Small intestine (tissue), 7 donors: ENCODE data around the gene METTL8. TPM values are rescaled to one million over a fixed set of nuclear protein-coding genes. Genes with fewer than 3 reads are reported as not detected.

Experiments
- DNase-seq, 2 donors: peaks; one replicate each; pipeline versions ENCODE4 v3.0.0 to v3.0.0-alpha.2; 2013
- FAIRE-seq: peaks from 2 replicates; lab custom pipeline; 2012; peaks lifted over from hg19 to GRCh38; lab: Jason Lieb, UNC
- H3K27ac ChIP-seq, 3 donors: one replicate each; pipeline ENCODE4 v1.5.1; 2013; ENCODE audit warnings: low read length in 2 of 3, mild to moderate bottlenecking in 2 of 3, control low read depth in 1 of 3, inconsistent platforms in 1 of 3, low read depth in 1 of 3, moderate library complexity in 1 of 3
- H3K27me3 ChIP-seq, 3 donors: one replicate each; pipeline ENCODE4 v1.6.1; 2013; ENCODE audit warnings: low read length in 3 of 3, inconsistent platforms in 1 of 3; ENCODE audit not compliant: control insufficient read depth in 3 of 3, insufficient read depth in 3 of 3
- H3K36me3 ChIP-seq, 3 donors: one replicate each; pipeline ENCODE4 v1.6.1; 2013; ENCODE audit warnings: low read length in 3 of 3, inconsistent platforms in 1 of 3, low read depth in 1 of 3, mild to moderate bottlenecking in 1 of 3, moderate library complexity in 1 of 3; ENCODE audit not compliant: control insufficient read depth in 3 of 3, insufficient read depth in 2 of 3
- H3K4me1 ChIP-seq, 3 donors: one replicate each; pipeline ENCODE4 v1.6.1; 2013; ENCODE audit warnings: low read length in 2 of 3, inconsistent platforms in 1 of 3, low read depth in 1 of 3, mild to moderate bottlenecking in 1 of 3, moderate library complexity in 1 of 3; ENCODE audit not compliant: control insufficient read depth in 3 of 3, insufficient read depth in 2 of 3
- H3K4me3 ChIP-seq, 3 donors: one replicate each; pipeline ENCODE4 v1.5.1; 2013; ENCODE audit warnings: low read length in 3 of 3, control low read depth in 1 of 3, inconsistent platforms in 1 of 3, low read depth in 1 of 3, mild to moderate bottlenecking in 1 of 3, moderate library complexity in 1 of 3
- H3K9me3 ChIP-seq, 2 donors: one replicate each; pipeline ENCODE4 v1.6.1; 2013; ENCODE audit warnings: low read depth in 1 of 2, low read length in 1 of 2; ENCODE audit not compliant: control insufficient read depth in 2 of 2, insufficient read depth in 1 of 2
- WGBS, 3 donors: extraction: QIAGEN DNeasy Blood & Tissue Kit; methylation state at CpG; one replicate each; pipeline ENCODE4 v1.1.7; 2013; 5-methylcytosine and 5-hydroxymethylcytosine counted together
- polyA plus RNA-seq, 4 donors: library from polyadenylated mRNA; stranded (reverse) in 3 of 4; unstranded in 1 of 4; fragments of 200-250 nt in 3 of 4; fragments of 120-200 nt in 1 of 4; gene quantifications; one replicate each; pipeline versions ENCODE4 v1.2.1 to v1.2.3, GENCODE V29; 2013
- donor health status: healthy with polysubstance abuse.
- donor health status: control.
- donor health status: control.
- donor health status: Bipolar disorder and iron deficiency.
- donor health status: healthy.

The METTL8 gene
- polyA plus RNA-seq, 4 donors = 2.2 to 14.5 (median 7.4) TPM

- H3K27me3 ChIP-seq = no peaks in the 10 kb centered on the region
- DNase-seq = no peak
- no peak for FAIRE-seq
- H3K4me3 ChIP-seq = no peak overlapping the region
- no peaks in the 10 kb centered on the region for H3K36me3 ChIP-seq
- 87 to 94% (median 93%) methylated on average over 2 of the region's 2 CpGs for WGBS, 3 donors
- H3K9me3 ChIP-seq = peaks cover 0 to 3% of the 10 kb centered on the region in 2 donors
- H3K27ac ChIP-seq = no peak overlapping the region
- no peaks in the 10 kb centered on the region for H3K4me1 ChIP-seq
Observed at GRCh38 chr2:171297956-171298355, 135.8 kb downstream of the METTL8 start.

GRCh38 chr2:171294608-171295007, 139.2 kb downstream of the METTL8 start:
- Histone ChIP-seq H3K36me3 (no peaks in the 10 kb centered on the region), H3K9me3 (peaks cover 0 to 3% of the 10 kb centered on the region in 2 donors), H3K4me3 (no peak overlapping the region), H3K27ac (no peak overlapping the region), H3K27me3 (no peaks in the 10 kb centered on the region), H3K4me1 (no peaks in the 10 kb centered on the region)
- no peak for DNase-seq
- 90 to 93% (median 93%) methylated on average over 5 of the region's 5 CpGs for WGBS, 3 donors
- FAIRE-seq = no peak

DNA sequence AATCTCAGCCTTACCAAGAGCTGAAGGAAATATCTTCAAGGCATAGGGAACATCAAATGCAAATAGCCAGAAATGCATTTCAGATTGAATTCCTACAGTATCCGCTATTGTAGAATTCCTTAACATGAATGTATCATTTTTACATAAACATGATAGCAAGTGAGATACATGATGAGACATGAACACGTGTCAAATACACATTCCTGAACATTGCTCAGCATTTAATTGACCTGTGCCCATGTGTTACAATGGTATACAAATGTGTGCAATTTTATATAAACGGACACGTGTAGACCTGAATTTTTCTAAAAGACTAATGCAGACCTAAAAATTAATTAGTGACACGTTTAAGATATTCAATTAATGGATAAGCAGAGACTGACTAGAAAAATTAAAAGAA, 140.1 kb downstream of the METTL8 start:
- H3K27ac ChIP-seq = no peak overlapping the region
- no peaks in the 10 kb centered on the region for H3K4me1 ChIP-seq
- no peak for DNase-seq
- 83 to 86% (median 85%) methylated on average over 5 of the region's 5 CpGs for WGBS, 3 donors
- H3K36me3 ChIP-seq = no peaks in the 10 kb centered on the region
- peaks cover 0 to 3% of the 10 kb centered on the region in 2 donors for H3K9me3 ChIP-seq
- no peak overlapping the region for H3K4me3 ChIP-seq
- no peaks in the 10 kb centered on the region for H3K27me3 ChIP-seq
- no peak for FAIRE-seq

- H3K36me3 ChIP-seq = no peaks in the 10 kb centered on the region
- no peak overlapping the region for H3K4me3 ChIP-seq
- DNase-seq (no peak), FAIRE-seq (no peak)
- 81 to 93% (median 89%) methylated on average over 3 of the region's 3 CpGs for WGBS, 3 donors
- no peaks in the 10 kb centered on the region for H3K4me1 ChIP-seq
- H3K27ac ChIP-seq = no peak overlapping the region
- H3K27me3 ChIP-seq = no peaks in the 10 kb centered on the region
- peaks cover 0 to 3% of the 10 kb centered on the region in 2 donors for H3K9me3 ChIP-seq
Observed at GRCh38 chr2:171289991-171290390, 143.8 kb downstream of the METTL8 start.

GRCh38 chr2:171289316-171289715, 144.5 kb downstream of the METTL8 start:
- H3K27ac ChIP-seq = no peak overlapping the region
- no peaks in the 10 kb centered on the region for H3K27me3 ChIP-seq
- no peaks in the 10 kb centered on the region for H3K4me1 ChIP-seq
- FAIRE-seq (no peak), DNase-seq (no peak)
- no peaks in the 10 kb centered on the region for H3K9me3 ChIP-seq
- H3K4me3 ChIP-seq = no peak overlapping the region
- H3K36me3 ChIP-seq = no peaks in the 10 kb centered on the region

DNA sequence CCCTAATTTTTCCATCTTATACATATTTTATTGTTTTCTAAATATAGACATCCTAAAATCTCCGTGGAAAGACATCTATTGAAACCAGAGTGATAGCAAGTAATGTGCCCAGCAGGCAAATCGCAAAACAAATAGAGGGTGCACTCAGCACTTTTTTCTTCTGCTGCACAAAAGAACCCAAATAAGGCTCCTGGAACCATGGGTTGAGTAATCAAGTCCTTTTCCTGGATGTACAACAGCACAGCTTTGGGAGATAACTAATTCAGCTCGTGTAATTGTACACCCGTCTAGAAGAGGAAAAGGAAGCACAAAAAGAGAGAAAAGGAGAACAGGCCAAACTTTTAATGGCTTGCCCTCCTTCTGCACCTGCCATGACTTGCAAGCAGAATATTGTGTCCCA, 146.2 kb downstream of the METTL8 start:
- WGBS, 3 donors = 53 to 66% (median 54%) methylated on average over 4 of the region's 4 CpGs
- FAIRE-seq (no peak), DNase-seq (no peak)
- no peaks in the 10 kb centered on the region for H3K4me1 ChIP-seq
- no peaks in the 10 kb centered on the region for H3K9me3 ChIP-seq
- H3K36me3 ChIP-seq = no peaks in the 10 kb centered on the region
- H3K27ac ChIP-seq = no peak overlapping the region
- no peak overlapping the region for H3K4me3 ChIP-seq
- no peaks in the 10 kb centered on the region for H3K27me3 ChIP-seq

- FAIRE-seq (no peak), DNase-seq (no peak)
- Histone ChIP-seq H3K9me3 (no peaks in the 10 kb centered on the region), H3K4me3 (no peak overlapping the region), H3K27ac (no peak overlapping the region), H3K27me3 (no peaks in the 10 kb centered on the region), H3K36me3 (no peaks in the 10 kb centered on the region), H3K4me1 (no peaks in the 10 kb centered on the region)
Observed at GRCh38 chr2:171287036-171287571, 146.7 kb downstream of the METTL8 start.

DNA sequence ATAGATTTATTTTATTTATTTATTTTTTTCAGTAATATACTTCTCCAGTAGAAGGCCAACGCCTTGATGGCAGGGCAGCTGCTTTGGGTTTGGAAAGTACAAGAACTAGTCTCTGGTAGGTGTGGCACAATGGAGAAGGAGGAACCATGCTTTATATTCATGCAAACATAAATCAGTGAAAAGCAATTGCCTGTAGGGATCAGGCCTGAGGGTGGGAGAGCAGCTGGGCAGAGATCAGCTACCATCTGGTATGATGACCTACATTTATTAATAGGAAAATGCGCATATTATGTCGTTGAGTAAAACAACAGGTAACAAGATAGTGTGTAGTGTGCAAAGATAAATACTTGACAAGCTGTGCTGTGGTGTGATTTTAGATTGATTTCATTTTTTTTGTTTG, 152.7 kb downstream of the METTL8 start:
- H3K36me3 ChIP-seq = no peaks in the 10 kb centered on the region
- 92 to 96% (median 95%) methylated on average over 3 of the region's 3 CpGs for WGBS, 3 donors
- peaks cover 0 to 4% of the 10 kb centered on the region in 2 donors for H3K9me3 ChIP-seq
- no peaks in the 10 kb centered on the region for H3K4me1 ChIP-seq
- H3K4me3 ChIP-seq = no peak overlapping the region
- no peaks in the 10 kb centered on the region for H3K27me3 ChIP-seq
- DNase-seq = no peak
- no peak overlapping the region for H3K27ac ChIP-seq
- no peak for FAIRE-seq
